K562 (cell line): ENCODE data around the gene LRMDA. TPM values are rescaled to one million over a fixed set of nuclear protein-coding genes. Genes with fewer than 3 reads are reported as not detected.

ENCODE experiments used
- ATAC-seq: fragments of 200-7000 bp; cut with Tn5 transposase; 3 replicates; pipeline ENCODE4 v1.9.1; 2020; ENCODE audit warnings: moderate library complexity
- BruUV-seq: library from RNA; stranded (reverse); fragments of 400-500 nt; replicated peaks from 2 replicates; lab custom pipeline; 2021; lab: Mats Ljungman, UMichigan
- CTCF ChIA-PET: fragments of 300-600 bp; formaldehyde crosslinking; extraction: SDS; loops from one replicate; lab custom pipeline; 2021; ENCODE audit warnings: low intra/inter-chr PET ratio; lab: Yijun Ruan, JAX
- POLR2A ChIA-PET: fragments of 300-600, 350-650 bp; sonication (Branson Sonifier 250); formaldehyde crosslinking; extraction: SDS; loops from one replicate; lab custom pipeline; 2021; ENCODE audit warnings: antibody characterized with exemption, inconsistent platforms; lab: Yijun Ruan, JAX
- DNase-seq, 4 experiments: peaks; one replicate each; pipeline versions ENCODE4 v3.0.0 to v3.0.0-alpha.2; 2011 to 2018; ENCODE audit warnings: low spot score in 3 of 4, mixed read lengths in 3 of 4; ENCODE audit errors: extremely low read depth in 1 of 4
- FAIRE-seq: peaks from 2 replicates; lab custom pipeline; 2011; peaks lifted over from hg19 to GRCh38; lab: Jason Lieb, UNC
- H2AFZ ChIP-seq: 2 replicates; pipeline ENCODE4 v1.6.0; 2011; ENCODE audit warnings: low read depth, low read length, control low read depth, inconsistent platforms
- H3K27ac ChIP-seq: fragments of 200-600 bp; 3 replicates; pipeline ENCODE4 v1.8.0; 2011; ENCODE audit warnings: low read depth, mild to moderate bottlenecking, control low read depth, inconsistent platforms, low read length, moderate library complexity, mixed read lengths; ENCODE audit errors: extremely low read depth
- H3K27me3 ChIP-seq, 2 experiments: fragments of 300-600 bp in 1 of 2; 2 replicates in 1 of 2; 3 replicates in 1 of 2; pipeline versions ENCODE4 v1.6.0 to v1.8.0; 2011; ENCODE audit warnings: inconsistent platforms in 2 of 2, low read length in 2 of 2, mild to moderate bottlenecking in 1 of 2, mixed read lengths in 1 of 2, moderate library complexity in 1 of 2; ENCODE audit not compliant: control insufficient read depth in 2 of 2, insufficient read depth in 2 of 2
- H3K36me3 ChIP-seq: fragments of 300-600 bp; 3 replicates; pipeline ENCODE4 v1.8.0; 2011; ENCODE audit warnings: mild to moderate bottlenecking, low read length, inconsistent platforms; ENCODE audit not compliant: control insufficient read depth, insufficient read depth
- H3K4me1 ChIP-seq, 2 experiments: fragments of 200-600 bp in 1 of 2; replicated peaks in 1 of 2; 2 replicates in 1 of 2; 3 replicates in 1 of 2; pipeline versions ENCODE4 v1.5.1 to v1.8.0; 2011; ENCODE audit warnings: inconsistent platforms in 2 of 2, low read length in 2 of 2, mild to moderate bottlenecking in 1 of 2, mixed read lengths in 1 of 2, moderate library complexity in 1 of 2; ENCODE audit not compliant: control insufficient read depth in 2 of 2, insufficient read depth in 2 of 2
- H3K4me2 ChIP-seq: 2 replicates; pipeline ENCODE4 v1.6.1; 2011; ENCODE audit warnings: low read length, control low read depth, inconsistent platforms, mixed read lengths; ENCODE audit not compliant: insufficient read depth
- H3K4me3 ChIP-seq: fragments of 200-600 bp; sonication (generic), shearing (Covaris generic); 2 replicates; pipeline ENCODE4 v1.5.1; 2016; ENCODE audit warnings: control low read depth, inconsistent platforms
- H3K79me2 ChIP-seq: fragments of 200-600 bp; 3 replicates; pipeline ENCODE4 v1.8.0; 2011; ENCODE audit warnings: low read length, inconsistent platforms; ENCODE audit not compliant: control insufficient read depth, insufficient read depth
- H3K9ac ChIP-seq, 2 experiments: 2 replicates each; pipeline versions ENCODE4 v1.6.0 to v1.6.1; 2011; ENCODE audit warnings: low read depth in 2 of 2, low read length in 2 of 2, control low read depth in 1 of 2, inconsistent platforms in 1 of 2, mild to moderate bottlenecking in 1 of 2, mixed read lengths in 1 of 2; ENCODE audit not compliant: insufficient read depth in 1 of 2
- H3K9me1 ChIP-seq: one replicate; pipeline ENCODE4 v1.6.0; 2011; ENCODE audit warnings: inconsistent platforms, mild to moderate bottlenecking, low read length, moderate library complexity; ENCODE audit not compliant: control insufficient read depth, insufficient read depth
- H3K9me3 ChIP-seq: replicated peaks from 2 replicates; pipeline ENCODE4 v1.5.1; 2011; ENCODE audit warnings: low read depth, low read length, inconsistent platforms; ENCODE audit not compliant: control insufficient read depth, insufficient read depth
- H4K20me1 ChIP-seq: replicated peaks from 2 replicates; pipeline ENCODE4 v1.6.1; 2011; ENCODE audit warnings: low read length, inconsistent platforms, mixed read lengths; ENCODE audit not compliant: control insufficient read depth, insufficient read depth
- ARID2 ChIP-seq: fragments of 450-650 bp; IDR thresholded peaks from 2 replicates; pipeline ENCODE4 v1.6.1; 2017; ENCODE audit warnings: antibody characterized with exemption, mild to moderate bottlenecking
- CTBP1 ChIP-seq: fragments of 450-650 bp; IDR thresholded peaks from 2 replicates; pipeline ENCODE4 v1.6.1; 2016; ENCODE audit warnings: borderline replicate concordance
- FOXJ2 ChIP-seq: fragments of 200-800 bp; sonication (Bioruptor generic); IDR thresholded peaks from 2 replicates; pipeline ENCODE4 v1.6.1; 2016; ENCODE audit warnings: missing genetic modification characterization, missing compliant biosample characterization
- GABPB2 ChIP-seq: fragments of 250-450 bp; sonication (Bioruptor Pico); conservative IDR thresholded peaks from 2 replicates; pipeline ENCODE4 v1.5.1; 2021; ENCODE audit warnings: mild to moderate bottlenecking
- GATAD2B ChIP-seq: fragments of 450-650 bp; IDR thresholded peaks from 2 replicates; pipeline ENCODE4 v1.6.1; 2017; ENCODE audit warnings: mild to moderate bottlenecking, borderline replicate concordance
- KHSRP ChIP-seq: fragments of 450-650 bp; IDR thresholded peaks from 2 replicates; pipeline ENCODE4 v1.6.1; 2017
- LEF1 ChIP-seq: fragments of 450-650 bp; IDR thresholded peaks from 2 replicates; pipeline ENCODE4 v1.6.1; 2016; ENCODE audit warnings: mild to moderate bottlenecking
- SMARCC2 ChIP-seq: fragments of 450-650 bp; IDR thresholded peaks from 2 replicates; pipeline ENCODE4 v1.6.1; 2017; ENCODE audit warnings: antibody characterized with exemption, moderate library complexity, mild to moderate bottlenecking, low read depth
- SNIP1 ChIP-seq: fragments of 450-650 bp; IDR thresholded peaks from 2 replicates; pipeline ENCODE4 v1.7.1; 2017; ENCODE audit warnings: low read depth, mild to moderate bottlenecking
- STAT6 ChIP-seq: sonication (generic); formaldehyde crosslinking; IDR thresholded peaks from 2 replicates; pipeline ENCODE4 v1.8.1; 2023; ENCODE audit warnings: mild to moderate bottlenecking, missing genetic modification reagents
- TAF1 ChIP-seq: IDR thresholded peaks from 2 replicates; pipeline ENCODE4 v1.6.1; 2011; ENCODE audit warnings: mild to moderate bottlenecking, low read length, moderate library complexity; ENCODE audit not compliant: insufficient read depth, control insufficient read depth, severe bottlenecking; ENCODE audit errors: extremely low read depth
- TCF15 ChIP-seq: fragments of 250-450 bp; sonication (Bioruptor Pico); IDR thresholded peaks from 2 replicates; pipeline ENCODE4 v1.8.0; 2022; ENCODE audit warnings: moderate library complexity, mild to moderate bottlenecking, inconsistent platforms
- U2AF2 ChIP-seq: fragments of 200-400 bp; formaldehyde crosslinking; optimal IDR thresholded peaks from 2 replicates; pipeline ENCODE3; 2017; ENCODE audit warnings: low read depth, mild to moderate bottlenecking, low read length
- ZNF212 ChIP-seq: fragments of 450-650 bp; formaldehyde crosslinking; IDR thresholded peaks from 2 replicates; pipeline ENCODE4 v1.4.0; 2020; ENCODE audit warnings: mild to moderate bottlenecking
- ZNF668 ChIP-seq: fragments of 250-450 bp; sonication (Bioruptor Pico); IDR thresholded peaks from 2 replicates; pipeline ENCODE4 v1.8.0; 2022; ENCODE audit warnings: mild to moderate bottlenecking, inconsistent platforms
- WGBS: fragments of 100-300 bp; shearing (Covaris generic); methylation state at CpG from one replicate; pipeline ENCODE4 v1.1.6; 2016; ENCODE audit warnings: low coverage, mixed read lengths; ENCODE audit not compliant: insufficient coverage; ENCODE audit errors: missing lambda C conversion rate; 5-methylcytosine and 5-hydroxymethylcytosine counted together
- in situ Hi-C: fragments of 300-500 bp; cut with MboI; formaldehyde crosslinking; loops from 4 replicates; pipeline ENCODE4 v1.15.0; 2018; ENCODE audit warnings: inconsistent platforms, mixed read lengths
- intact Hi-C: fragments of 100-400 bp; cut with micrococcal nuclease; formaldehyde crosslinking; loops from 2 replicates; pipeline ENCODE4 v1.14.2; 2022
- polyA plus RNA-seq, 8 experiments: library from polyadenylated mRNA; depleted of rRNA in 4 of 8; stranded (reverse) in 5 of 8; unstranded in 3 of 8; fragments of >200 nt; fragmentation: Nextera tagmentation in 2 of 8; fragmentation: Illumina TruSeq in 1 of 8; extraction: Ambion mirVana in 2 of 8; extraction: Trizol in 1 of 8; gene quantifications; 2 replicates each; pipeline versions ENCODE4 v1.2.1 to v1.2.3, GENCODE V29; 2011 to 2014; ENCODE audit warnings: inconsistent platforms in 1 of 8, missing spikeins in 1 of 8
- total RNA-seq, 7 experiments: library from RNA; depleted of rRNA in 6 of 7; stranded (reverse); fragments of >200 nt in 6 of 7; fragmentation: Illumina TruSeq in 2 of 7; extraction: Trizol in 2 of 7; gene quantifications; 2 replicates each; pipeline versions ENCODE4 v1.2.1 to v1.2.3, GENCODE V29; 2011 to 2021; ENCODE audit warnings: low replicate concordance in 1 of 7
- TF ChIP-seq, protein P1 (sequence below): sonication (generic); formaldehyde crosslinking; IDR thresholded peaks from 2 replicates; pipeline ENCODE4 v1.8.1; 2023; ENCODE audit warnings: missing genetic modification reagents, mild to moderate bottlenecking, borderline replicate concordance

LRMDA gene
- total and polyA plus RNA-seq, 9 of the 15 experiments (the other 6 are each of a cell fraction or from before 2014, with no cell fraction given): 0.25 TPM; not detected in 8

- TF ChIP-seq U2AF2: no peak
- TF ChIP-seq GATAD2B: no peak
- TF ChIP-seq GABPB2 (CRISPR knock-in tag): no peak
- TF ChIP-seq LEF1: no peak
- TF ChIP-seq ARID2: no peak
- no peak for TF ChIP-seq STAT6
- no peak for TF ChIP-seq CTBP1
- TF ChIP-seq KHSRP: no peak
- TF ChIP-seq, protein P1, sequence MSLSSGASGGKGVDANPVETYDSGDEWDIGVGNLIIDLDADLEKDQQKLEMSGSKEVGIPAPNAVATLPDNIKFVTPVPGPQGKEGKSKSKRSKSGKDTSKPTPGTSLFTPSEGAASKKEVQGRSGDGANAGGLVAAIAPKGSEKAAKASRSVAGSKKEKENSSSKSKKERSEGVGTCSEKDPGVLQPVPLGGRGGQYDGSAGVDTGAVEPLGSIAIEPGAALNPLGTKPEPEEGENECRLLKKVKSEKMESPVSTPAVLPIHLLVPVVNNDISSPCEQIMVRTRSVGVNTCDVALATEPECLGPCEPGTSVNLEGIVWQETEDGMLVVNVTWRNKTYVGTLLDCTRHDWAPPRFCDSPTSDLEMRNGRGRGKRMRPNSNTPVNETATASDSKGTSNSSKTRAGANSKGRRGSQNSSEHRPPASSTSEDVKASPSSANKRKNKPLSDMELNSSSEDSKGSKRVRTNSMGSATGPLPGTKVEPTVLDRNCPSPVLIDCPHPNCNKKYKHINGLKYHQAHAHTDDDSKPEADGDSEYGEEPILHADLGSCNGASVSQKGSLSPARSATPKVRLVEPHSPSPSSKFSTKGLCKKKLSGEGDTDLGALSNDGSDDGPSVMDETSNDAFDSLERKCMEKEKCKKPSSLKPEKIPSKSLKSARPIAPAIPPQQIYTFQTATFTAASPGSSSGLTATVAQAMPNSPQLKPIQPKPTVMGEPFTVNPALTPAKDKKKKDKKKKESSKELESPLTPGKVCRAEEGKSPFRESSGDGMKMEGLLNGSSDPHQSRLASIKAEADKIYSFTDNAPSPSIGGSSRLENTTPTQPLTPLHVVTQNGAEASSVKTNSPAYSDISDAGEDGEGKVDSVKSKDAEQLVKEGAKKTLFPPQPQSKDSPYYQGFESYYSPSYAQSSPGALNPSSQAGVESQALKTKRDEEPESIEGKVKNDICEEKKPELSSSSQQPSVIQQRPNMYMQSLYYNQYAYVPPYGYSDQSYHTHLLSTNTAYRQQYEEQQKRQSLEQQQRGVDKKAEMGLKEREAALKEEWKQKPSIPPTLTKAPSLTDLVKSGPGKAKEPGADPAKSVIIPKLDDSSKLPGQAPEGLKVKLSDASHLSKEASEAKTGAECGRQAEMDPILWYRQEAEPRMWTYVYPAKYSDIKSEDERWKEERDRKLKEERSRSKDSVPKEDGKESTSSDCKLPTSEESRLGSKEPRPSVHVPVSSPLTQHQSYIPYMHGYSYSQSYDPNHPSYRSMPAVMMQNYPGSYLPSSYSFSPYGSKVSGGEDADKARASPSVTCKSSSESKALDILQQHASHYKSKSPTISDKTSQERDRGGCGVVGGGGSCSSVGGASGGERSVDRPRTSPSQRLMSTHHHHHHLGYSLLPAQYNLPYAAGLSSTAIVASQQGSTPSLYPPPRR (CRISPR knock-in tag): no peak
- TF ChIP-seq TCF15 (CRISPR knock-in tag): no peak
- TF ChIP-seq FOXJ2: no peak
- TF ChIP-seq SMARCC2: no peak
- no peak for TF ChIP-seq SNIP1
- TF ChIP-seq ZNF668 (CRISPR knock-in tag): no peak
- no peak for TF ChIP-seq TAF1
- no peak for TF ChIP-seq ZNF212 (CRISPR knock-in tag)
- TF ChIP-seq, all 486 proteins: peak for 0
- intact Hi-C loops: loop anchor here (10.0 kb wide), 1 partner anchor 1149 kb away; no protein-coding TSS in a partner anchor
- no peaks in the 10 kb centered on the region for H3K9me1 ChIP-seq
- H4K20me1 ChIP-seq: no peaks in the 10 kb centered on the region; the same call in 1 of the 2 replicates
- no peak for ATAC-seq
- H3K27ac ChIP-seq: no peak overlapping the region
- POLR2A ChIA-PET: interaction anchor here (0.6 to 1.2 kb wide), 3 partner anchors 11 to 492 kb away, joined by 3 to 4 read pairs (median 3); no protein-coding TSS in a partner anchor
- no peak overlapping the region for H3K9ac ChIP-seq
- H3K4me3 ChIP-seq: no peak overlapping the region
- no peaks in the 10 kb centered on the region for H3K79me2 ChIP-seq
- peaks cover 0 to 41% of the 10 kb centered on the region in 2 experiments; a peak in 3 of 5 replicates for H3K4me1 ChIP-seq
- in situ Hi-C loops: no loop called here
- no peak for FAIRE-seq
- no peak for DNase-seq
- H3K4me2 ChIP-seq: no peak overlapping the region
- CTCF ChIA-PET: no interaction called here
- peaks cover 15 to 56% of the 10 kb centered on the region in 2 experiments for H3K27me3 ChIP-seq
- BruUV-seq: no TSS peak
- H3K36me3 ChIP-seq: no peaks in the 10 kb centered on the region
- H2AFZ ChIP-seq: no peak overlapping the region
- 33% methylated on average over 65 of the region's 65 CpGs for WGBS
- H3K9me3 ChIP-seq: no peaks in the 10 kb centered on the region
These were observed 35.3 kb upstream of the LRMDA start for GRCh38 chr10:75395932-75396630.
